Fibroblast of skin of back (primary cell): ENCODE measurements around the gene PPP1R3D.
"Not testable (repeated sequence)": the region's sequence is repeated elsewhere in the genome, so short reads cannot be mapped to it uniquely, and the experiment has no call there.

Experiments
- DNase-seq: peaks from one replicate; pipeline ENCODE4 v3.0.0-alpha.2; 2013

PPP1R3D gene

GRCh38 chr20:59923514-59923913 is 16.6 kb downstream of the PPP1R3D start:
- DNase-seq, result no peak

- peak; percentile 13 for DNase-seq
These were observed 19.2 kb downstream of the PPP1R3D start for GRCh38 chr20:59920944-59921343.

- no peak for DNase-seq
These were observed 27.5 kb downstream of the PPP1R3D start for GRCh38 chr20:59912609-59913008.

GRCh38 chr20:59911041-59911440 is 29.1 kb downstream of the PPP1R3D start:
- DNase-seq, result no peak

GRCh38 chr20:59908855-59909254 is 31.2 kb downstream of the PPP1R3D start:
- DNase-seq, result no peak

- DNase-seq, result no peak
These were observed 36.5 kb downstream of the PPP1R3D start for GRCh38 chr20:59903621-59904020.

- no peak for DNase-seq
These were observed 37.6 kb downstream of the PPP1R3D start for GRCh38 chr20:59902470-59902869.

- DNase-seq, result no peak
These were observed 44.2 kb downstream of the PPP1R3D start for GRCh38 chr20:59895908-59896307.

GRCh38 chr20:59891581-59891980 is 48.5 kb downstream of the PPP1R3D start:
- no peak for DNase-seq

GRCh38 chr20:59890035-59890434 is 50.1 kb downstream of the PPP1R3D start:
- not testable (repeated sequence) for DNase-seq

GRCh38 chr20:59888050-59888449 is 52.1 kb downstream of the PPP1R3D start:
- DNase-seq, result no peak
